ENCODE results near the gene CCDC184. TPM values are rescaled to one million over a fixed set of nuclear protein-coding genes. Genes with fewer than 3 reads are reported as not detected.

CCDC184 gene
- polyA plus RNA-seq, 1 donor, result 0.25 TPM

DNA sequence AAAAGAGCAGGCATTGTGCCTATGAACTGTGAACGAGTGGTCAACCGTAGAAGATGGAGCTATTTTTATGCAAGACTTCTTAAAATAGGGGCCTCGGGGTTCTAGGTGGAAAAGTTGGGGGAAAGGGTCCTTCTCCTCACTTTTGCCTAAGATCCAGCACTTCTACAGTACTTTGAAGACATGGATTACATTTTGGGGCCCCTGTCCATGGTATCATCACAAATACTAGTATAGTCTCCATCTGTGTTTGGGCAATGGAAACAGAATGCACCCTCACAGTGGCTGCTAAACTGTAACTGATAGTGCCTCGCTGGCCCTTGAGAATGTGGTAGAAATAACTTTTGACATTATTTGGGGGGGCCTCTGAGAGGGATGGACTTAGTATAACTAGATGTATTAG lies 5.5 kb upstream of the CCDC184 start:
- DNase-seq, result no peak

DNA sequence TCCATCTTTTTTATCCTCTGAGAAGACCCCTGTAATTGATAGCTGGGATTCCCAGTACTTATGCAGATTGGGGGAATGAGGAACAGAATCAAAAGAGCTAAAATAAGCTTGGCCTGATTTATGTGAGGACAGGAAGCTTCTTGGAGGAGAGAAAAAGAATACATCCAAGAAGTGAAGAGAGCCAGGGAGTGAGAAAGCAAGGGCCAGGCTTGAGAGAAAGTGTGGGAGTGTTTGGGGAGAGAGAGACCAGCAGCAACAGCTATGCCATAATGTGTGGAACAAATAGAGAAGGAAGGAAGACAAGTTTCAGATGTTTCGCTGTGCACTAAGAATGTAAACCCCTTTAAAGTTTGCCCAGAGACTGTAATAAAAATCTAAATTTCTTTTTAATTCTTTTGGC lies 4.0 kb upstream of the CCDC184 start:
- no peak for DNase-seq

DNA sequence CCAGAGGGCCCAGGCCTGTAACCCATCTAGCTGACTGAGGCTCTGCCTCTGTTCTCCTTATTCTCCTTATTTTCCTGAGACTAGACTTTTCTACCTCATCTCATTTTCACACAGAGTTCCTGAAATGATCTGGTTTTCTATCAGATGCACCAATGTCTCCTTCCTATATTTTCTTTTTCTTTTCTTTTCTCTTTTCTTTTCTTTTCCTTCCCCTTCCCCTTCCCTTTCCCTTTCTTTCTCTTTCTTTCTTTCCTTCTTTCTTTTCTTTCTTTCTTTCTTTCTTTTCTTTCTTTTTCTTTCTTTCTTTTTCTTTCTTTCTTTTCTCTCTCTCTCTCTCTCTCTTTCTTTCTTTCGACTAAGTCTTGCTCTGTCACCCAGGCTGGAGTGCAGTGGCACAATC lies 3.0 kb upstream of the CCDC184 start:
- DNase-seq, result no peak

DNA sequence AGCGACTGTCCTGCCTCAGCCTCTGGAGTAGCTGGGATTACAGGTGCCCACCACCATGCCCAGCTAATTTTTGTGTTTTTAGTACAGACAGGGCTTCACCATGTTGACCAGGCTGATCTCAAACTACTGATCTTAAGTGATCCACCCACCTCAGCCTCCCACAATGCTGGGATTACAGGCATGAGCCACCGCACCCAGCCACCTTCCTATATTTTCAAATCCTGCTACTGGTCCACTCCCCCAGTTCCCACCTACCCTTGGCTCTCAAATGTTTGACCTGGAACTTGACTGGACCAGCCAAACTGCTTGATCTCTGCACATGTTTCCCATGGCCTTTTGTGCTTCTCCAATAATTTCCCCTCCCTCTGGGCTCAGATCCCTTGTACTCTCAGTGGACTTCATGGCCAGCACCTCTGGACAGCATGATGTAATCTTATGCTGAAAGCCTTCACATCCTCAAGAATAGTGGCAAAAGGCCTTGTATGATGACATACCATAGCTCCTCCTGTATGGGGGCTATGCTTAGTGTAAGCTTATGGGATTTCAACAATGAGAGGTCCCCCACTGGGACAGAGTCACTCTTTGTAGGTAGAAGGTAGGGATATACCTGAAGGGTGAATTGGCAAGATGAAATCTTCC lies 2.5 kb upstream of the CCDC184 start:
- DNase-seq, result no peak

DNA sequence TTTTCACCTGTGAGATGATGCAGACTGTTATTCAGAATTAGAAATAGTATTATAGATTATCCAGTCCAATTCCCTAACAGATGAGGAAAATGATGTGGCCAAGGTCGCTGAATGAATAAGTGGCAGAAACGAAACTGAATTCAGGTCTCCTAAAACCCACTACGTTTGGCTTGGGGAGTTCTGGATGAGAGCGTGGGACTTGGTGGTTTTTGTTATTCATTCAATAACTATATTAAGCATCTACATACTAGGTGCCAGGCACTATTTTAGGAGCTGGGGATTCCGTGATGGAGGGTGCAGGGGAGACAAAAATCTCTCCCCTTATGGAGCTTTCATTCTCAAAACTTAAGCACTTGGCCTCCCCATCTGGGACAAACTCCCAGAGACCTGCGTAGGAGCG lies 813 bp upstream of the CCDC184 start:
- DNase-seq, result no peak

DNA sequence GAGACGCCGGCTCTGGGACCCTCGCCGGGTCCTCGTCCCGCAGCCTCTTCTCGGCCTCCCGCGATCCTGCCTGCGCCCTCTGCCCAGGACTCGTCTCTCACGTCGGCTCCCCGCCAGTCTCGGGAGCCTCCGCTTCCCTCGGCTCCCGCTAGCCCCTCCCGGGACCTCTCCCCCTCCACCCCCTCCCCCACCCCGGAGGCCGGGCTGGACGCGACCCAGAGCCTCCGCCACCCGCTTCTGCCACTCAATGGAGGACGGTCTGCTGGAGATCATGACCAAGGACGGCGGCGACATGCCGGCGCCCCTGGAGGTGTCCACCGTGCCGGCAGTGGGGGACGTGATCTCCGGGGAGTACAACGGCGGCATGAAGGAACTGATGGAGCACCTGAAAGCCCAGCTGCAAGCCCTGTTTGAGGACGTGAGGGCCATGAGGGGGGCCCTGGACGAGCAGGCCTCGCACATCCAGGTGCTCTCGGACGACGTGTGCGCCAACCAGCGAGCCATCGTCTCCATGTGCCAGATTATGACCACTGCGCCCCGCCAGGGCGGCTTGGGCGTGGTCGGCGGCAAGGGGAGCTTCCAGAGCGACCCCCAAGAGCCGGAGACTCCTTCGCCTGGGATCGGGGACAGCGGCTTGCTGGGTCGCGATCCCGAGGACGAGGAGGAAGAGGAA lies 568 bp downstream of the CCDC184 start:
- no peak for DNase-seq

DNA sequence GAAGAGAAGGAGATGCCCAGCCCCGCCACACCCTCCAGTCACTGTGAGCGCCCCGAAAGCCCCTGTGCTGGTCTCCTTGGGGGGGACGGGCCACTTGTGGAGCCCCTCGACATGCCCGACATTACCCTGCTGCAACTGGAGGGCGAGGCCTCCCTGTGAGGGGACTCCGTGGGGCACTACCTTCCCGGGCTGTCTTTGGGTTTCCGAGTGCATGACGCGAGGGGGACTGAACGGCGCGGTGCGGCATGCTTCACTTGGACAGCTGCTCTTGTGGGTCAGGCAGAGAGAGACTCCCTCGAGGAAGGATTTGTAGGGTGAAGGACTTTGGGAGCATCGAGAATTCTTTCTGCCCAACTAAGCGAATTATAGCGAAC lies 1.1 kb downstream of the CCDC184 start:
- DNase-seq, result no peak

DNA sequence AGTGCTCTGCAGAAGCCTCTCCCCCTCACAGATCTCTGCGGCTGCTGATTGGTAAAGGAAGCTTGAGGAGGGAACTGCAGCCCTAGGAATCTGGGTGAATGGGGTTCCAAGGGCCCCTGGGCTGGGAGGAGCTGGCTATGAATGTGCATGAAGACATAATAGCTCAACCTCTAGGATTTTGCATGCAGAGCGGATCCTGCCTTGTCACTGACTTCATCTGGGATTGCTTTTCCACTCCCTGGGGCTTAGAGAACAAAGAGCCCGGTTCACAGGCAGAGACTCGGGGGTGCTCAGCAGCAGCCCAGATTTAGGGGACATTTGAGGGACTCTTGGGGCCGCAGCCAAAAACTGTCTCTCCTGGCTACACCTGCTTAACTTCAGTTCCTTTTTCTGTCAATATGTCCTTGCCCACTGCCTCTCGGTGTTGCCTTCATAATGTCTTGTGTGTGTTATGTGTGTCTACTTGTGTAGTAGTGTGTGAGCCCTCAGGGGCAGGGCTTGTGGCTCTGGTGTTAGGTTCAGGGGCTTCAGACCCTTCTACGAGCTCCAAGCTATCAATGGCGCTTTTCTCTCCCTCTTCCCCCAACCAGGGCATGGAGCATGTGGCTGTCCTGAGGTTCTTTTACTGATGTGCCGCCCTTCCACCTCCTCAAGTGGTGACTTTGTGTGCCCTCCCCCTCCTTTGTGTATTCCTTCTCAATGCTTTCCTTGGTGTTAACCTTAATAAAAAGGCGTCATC lies 1.9 kb downstream of the CCDC184 start:
- no peak for DNase-seq

DNA sequence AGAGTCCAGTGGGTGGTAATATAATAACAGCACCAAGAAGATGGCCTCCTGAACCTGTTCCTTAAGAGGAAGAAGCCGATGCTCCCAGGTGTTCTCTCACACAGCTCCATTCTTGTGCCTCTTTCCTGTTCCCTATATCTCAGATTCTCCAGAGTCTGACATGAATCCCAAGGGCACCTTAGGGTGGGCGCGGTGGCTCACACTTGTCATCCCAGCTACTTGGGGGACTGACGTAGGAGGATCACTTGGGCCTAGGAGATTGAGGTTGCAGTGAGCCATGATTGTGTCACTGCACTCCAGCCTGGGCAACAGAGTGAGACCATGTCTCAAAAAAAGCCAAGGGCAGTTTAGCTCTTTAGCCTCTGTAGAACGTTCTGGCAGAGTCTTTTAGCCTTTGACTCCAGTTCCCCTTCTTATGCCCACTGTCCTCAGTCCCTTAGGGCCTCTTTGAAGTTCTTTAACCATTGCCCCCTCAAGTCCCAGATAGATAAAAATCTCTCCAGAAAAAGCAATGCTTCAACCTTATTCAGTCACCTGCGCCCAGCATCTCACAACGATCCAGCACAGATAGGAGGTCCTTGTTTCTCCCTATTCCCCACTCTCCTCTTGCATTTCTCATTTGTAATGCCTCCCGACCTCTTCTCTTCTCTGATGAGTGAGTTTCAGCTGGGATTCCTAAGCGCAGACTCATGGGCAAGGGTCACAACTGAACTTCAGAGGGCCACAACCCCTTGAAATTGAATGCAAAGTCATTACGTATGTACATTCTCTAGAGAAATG lies 4.7 kb downstream of the CCDC184 start:
- no peak for DNase-seq

DNA sequence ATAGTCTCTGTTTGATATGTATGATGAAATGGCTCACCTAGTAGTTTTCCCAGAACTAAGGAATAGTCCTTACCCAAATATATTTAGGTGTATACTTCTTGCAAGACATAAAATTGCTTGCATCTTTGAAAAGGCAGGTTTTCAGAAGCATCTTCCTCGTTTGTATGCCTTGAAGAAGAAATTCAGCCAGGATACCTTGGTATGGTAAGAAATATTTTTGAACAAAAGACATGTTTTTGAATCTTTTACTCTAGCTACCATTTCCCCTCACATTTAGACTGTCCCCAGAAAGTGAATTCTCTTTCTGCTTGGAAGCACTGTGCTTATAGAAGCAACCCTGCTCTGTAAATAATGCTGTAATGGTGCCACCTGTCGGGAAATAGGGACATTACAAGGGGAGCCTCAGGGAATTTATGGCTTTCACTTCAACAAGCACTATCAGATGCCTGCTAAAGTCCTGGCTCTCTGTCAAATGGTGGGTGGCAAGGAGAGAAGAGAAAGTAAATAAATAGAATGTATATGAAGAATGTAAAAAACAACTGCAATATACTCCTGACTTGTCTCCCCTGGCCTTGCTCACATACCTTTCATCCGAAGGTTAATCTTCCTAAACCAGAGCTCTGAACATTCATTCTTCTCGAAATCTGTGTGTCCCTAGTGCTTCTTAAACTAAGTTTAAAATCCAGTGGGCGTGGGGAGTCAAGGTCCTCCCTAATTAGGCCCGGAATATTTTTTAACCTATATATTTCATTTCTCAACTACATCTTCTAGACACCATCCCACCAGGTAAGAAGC lies 6.1 kb downstream of the CCDC184 start:
- peak; percentile 88 for DNase-seq

DNA sequence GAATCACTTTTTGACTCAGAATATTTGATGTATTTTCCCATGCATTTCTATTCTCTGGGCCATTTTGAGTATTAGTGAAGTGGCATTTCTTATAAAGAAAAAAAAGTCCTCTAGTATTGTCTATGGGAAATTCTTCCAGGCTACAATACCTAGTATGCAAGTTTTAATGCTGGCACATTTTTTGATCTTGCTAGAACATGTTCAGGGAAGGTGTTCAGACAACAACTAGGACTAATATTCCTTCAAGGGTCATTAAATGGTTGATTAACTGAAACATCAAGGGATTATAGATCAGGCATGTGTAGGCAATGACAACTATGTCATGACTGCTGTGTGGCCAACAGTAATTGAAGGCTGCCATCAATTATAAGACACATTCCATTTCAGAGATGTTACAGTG lies 7.7 kb downstream of the CCDC184 start:
- DNase-seq, result no peak

DNA sequence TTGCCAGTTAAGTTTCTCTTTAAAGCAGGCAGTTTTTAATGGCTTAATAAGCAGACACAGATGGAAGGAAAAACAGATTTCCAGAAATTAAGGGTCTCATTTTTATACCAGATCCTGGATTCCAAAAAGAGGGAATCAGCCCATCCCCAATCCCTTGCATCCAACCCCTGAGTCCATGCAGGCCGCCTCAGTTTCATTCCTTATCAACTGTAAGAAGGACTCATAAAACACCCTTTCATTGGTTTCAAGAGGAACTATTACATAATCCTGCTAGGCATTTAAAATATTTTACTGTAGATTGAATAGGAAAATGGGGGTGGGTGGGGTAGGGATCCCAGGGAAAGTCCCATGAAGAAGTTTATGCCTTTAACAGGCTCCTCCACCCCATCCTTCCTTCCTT lies 9.4 kb downstream of the CCDC184 start:
- no peak for DNase-seq

DNA sequence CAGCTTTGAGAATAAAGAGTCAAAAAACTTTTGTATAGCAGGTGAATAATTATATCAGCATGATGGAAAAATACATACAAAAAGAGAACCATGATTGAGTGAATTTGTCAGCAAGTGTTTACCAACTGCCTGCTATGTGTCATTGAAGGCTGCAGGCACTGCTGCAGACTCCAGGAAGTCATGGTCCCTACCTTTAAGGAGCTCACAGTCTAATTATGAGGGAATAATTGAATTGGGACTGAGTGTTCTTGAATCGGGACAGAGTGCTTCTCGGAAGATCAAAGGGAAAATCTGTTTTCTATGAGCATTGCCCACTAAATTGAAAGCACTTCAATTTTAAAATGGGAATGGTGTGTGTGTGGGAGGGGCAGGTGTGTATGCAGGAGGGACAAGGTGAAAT lies 10.2 kb downstream of the CCDC184 start:
- no peak for DNase-seq

DNA sequence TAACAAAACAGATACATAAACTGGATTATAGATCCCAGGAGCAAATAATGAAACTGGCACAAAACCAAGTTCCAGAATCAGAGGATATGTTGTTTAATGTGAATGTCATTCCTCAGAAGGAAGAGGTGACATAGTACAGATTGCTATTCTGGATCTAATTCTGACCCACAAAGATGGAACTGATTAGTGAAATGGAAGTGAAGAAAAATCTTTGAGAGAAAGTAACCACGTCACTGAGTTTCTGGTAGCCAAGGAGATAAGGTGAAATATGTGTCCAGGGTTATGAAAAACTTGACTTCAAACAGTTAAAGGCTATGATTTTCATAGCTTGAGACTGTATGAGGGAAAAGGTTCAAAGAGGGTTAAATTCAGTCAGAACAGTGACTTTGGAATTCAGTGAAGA lies 11.4 kb downstream of the CCDC184 start:
- no peak for DNase-seq

DNA sequence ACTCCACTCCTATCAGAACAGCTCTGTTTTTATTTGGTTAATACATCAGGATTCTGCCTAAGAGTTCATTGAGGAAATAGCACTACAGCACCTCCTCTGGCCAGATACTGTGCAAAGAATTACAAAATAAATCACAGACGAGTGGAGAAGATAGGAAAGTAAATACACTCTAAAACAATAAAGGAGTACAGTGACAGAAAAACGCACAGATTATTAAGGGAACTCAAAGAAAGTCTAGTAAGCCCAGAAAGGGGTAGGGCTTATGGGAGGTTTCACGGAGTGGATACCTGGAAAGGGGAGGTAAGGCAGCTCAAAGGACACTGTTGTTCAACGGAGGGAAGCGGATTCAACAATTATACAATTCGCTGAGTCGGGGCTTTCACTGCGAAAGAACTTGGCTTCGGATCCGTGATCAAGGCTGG lies 14.1 kb downstream of the CCDC184 start:
- DNase-seq, result no peak

DNA sequence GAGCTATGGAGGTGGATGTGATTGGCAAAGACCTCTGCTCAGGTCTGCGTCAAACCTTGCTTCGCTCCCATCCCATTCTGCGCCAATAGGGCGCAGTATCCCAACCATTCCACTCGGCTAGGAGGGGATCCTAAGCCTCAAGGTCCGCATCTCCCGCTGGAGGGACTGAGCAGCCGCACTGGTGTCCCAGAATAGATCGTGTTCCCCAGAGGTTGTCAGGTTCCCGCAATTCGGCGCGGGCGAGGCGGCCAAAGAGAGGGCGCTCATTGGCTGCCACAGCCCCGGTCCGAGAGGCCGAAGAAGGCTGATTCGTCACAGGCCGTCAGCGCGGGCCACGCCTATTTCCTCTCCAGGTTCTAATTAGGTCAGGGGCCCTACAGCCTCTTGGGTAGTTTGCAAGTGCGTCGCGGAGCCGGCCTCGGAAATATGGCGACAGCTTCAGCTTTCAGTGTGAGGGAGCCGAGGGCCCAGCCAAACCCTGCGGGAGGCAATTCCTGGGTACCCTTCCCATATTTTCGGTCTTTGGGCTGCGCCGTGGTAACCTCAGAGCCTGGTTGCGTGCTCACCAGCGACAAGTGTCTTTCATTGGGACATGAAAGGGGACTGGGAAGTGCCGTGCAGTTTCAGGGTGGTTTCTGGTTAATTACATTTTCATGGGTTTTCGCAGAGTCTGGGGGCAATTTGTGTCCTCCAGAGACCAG lies 14.7 kb downstream of the CCDC184 start:
- DNase-seq, result peak; percentile 96

DNA sequence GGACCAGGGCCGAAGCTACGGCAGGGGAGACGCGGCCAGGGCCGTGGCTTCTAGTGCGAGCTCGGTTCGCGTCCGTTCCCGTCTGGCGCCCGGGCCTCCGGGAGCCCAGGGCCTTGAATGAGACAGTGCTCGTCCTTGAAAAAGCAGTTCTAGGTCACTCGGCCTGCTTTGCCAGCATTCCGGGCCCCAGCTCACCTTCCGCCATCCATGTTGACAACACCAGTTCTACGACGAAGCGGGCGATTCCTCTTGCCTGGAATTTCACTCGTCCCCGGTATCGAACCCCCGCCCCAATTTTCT lies 15.2 kb downstream of the CCDC184 start:
- DNase-seq, result no peak

DNA sequence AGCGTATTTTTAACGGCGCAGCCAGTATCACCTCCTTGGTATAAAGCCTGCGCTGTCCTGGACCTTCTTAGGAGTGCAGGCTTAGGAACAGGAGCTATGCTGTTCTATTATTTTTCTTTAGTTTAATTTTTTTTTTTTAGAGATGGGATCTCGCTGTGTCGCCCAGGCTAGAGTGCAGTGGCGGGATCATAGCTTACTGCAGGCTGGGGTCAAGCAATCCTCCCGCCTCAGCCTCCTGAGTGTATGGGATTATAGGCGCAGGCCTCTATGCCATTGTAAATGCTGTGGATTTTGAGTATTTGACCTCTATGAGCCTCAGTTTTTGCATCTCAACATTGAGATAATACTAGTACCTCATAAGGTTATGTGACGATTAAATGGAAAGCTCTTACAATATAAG lies 15.5 kb downstream of the CCDC184 start:
- DNase-seq, result no peak

DNA sequence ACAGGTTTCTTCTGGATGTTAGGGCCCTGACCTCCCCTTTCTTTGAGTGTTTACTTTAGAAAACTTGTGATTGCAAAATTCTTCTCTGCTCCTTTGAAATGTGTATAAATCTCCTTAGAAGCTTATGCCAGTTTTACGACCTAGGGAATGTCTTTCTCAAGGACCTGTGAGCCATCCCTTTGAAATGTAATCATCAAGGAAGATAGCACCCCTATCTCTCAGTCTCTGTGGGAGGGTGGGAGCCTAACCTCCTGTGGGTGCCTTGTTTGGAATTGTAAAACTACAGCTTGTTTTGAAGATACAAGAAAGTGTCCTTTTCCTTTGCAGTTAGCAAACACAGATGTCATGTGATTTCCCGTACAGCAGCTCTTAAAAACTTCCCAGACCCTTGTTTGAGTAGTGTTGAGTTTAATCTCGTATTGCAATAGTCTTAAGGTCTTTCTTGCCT lies 16.4 kb downstream of the CCDC184 start:
- no peak for DNase-seq

DNA sequence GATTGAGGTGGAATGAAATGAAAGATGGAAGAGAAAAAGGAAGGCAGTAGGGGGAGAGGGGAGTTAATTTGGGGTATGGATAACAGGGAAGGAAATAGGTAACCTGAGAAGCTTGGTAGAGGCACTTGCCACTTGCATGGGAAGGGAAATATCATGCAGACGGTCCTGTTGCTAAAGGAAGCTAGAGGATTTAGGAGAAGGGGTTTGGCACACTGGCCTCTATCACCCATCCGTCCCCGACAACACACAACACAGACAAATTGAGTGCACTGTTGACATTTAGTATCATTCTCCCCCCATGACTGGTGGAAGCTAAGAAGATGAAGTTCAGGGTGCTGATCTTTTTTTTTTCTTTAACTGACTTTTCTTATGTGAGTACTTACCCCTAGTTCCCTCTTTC lies 17.6 kb downstream of the CCDC184 start:
- no peak for DNase-seq

DNA sequence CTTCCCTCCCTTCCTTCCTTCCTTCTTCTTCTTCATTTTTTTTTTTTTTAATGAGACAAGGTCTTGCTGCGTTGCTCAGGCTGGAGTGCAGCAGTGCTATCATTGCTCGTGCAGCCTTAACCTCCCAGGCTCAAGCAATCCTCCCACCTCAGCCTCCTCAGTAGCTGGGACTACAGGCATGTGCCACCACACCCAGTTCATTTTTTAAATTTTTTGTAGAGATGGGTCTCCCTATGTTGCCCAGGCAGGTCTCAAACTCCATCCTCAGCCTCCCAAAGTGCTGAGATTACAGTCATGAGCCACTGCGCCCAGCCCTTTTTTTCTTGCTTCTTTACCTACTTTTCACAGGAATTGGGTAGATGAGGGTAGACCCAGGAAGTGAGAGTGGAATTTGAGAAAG lies 18.1 kb downstream of the CCDC184 start:
- no peak for DNase-seq

Measured in left kidney (tissue), 2 donors.